Measurements from ENCODE around the gene MACROD2. TPM values are rescaled to one million over a fixed set of nuclear protein-coding genes. Genes with fewer than 3 reads are reported as not detected.

The MACROD2 gene
- total RNA-seq, 1 experiment from 2014 or later = 1.6 TPM

GRCh38 chr20:14807224-14807623 lies 811.9 kb downstream of the MACROD2 start:
- Histone ChIP-seq H4K8ac (replicated peaks; ENCODE audit: insufficient read length, low read depth, low read length) (no peak overlapping the region), H2BK12ac (ENCODE audit: insufficient read length, low read depth, low read length) (no peak overlapping the region), H2BK15ac (ENCODE audit: low read depth, low read length) (no peak overlapping the region), H2AFZ (ENCODE audit: low read length) (no peak overlapping the region), H3K27ac (ENCODE audit: insufficient read length, low read depth, low read length) (no peak overlapping the region), H2BK20ac (ENCODE audit: low read depth, low read length, poor library complexity, severe bottlenecking) (no peak overlapping the region), H3K56ac (ENCODE audit: insufficient read length, low read depth, low read length) (no peak overlapping the region), H3K79me2 (ENCODE audit: insufficient read depth, low read length) (no peaks in the 10 kb centered on the region), H4K91ac (ENCODE audit: insufficient read length, low read depth, low read length) (no peak overlapping the region), H3K18ac (ENCODE audit: insufficient read length, low read depth, low read length) (no peak overlapping the region), H3K4ac (ENCODE audit: low read depth, low read length) (no peak overlapping the region), H3K9me3 (ENCODE audit: control insufficient read depth, low read depth, low read length) (no peaks in the 10 kb centered on the region), H4K5ac (ENCODE audit: insufficient read length, low read depth, low read length) (no peak overlapping the region), H3K4me2 (ENCODE audit: insufficient read depth, insufficient read length, low read length) (no peak overlapping the region), H3K23ac (ENCODE audit: insufficient read length, low read depth, low read length) (no peak overlapping the region), H2BK120ac (ENCODE audit: low read depth, low read length, poor library complexity, severe bottlenecking) (no peak overlapping the region), H3K14ac (ENCODE audit: insufficient read depth, low read length) (no peak overlapping the region), H2BK5ac (ENCODE audit: insufficient read length, low read length) (no peak overlapping the region), H3K4me1 (ENCODE audit: insufficient read depth, low read length) (no peaks in the 10 kb centered on the region), H3K27me3 (ENCODE audit: insufficient read depth, low read length) (no peaks in the 10 kb centered on the region), H3K23me2 (ENCODE audit: insufficient read length, low read depth, low read length, poor library complexity, severe bottlenecking) (no peaks in the 10 kb centered on the region), H3K9ac (ENCODE audit: extremely low read depth, insufficient read length, low read length) (no peak overlapping the region), H2AK5ac (ENCODE audit: insufficient read length, low read length) (no peak overlapping the region), H4K20me1 (ENCODE audit: control insufficient read depth, insufficient read depth, insufficient read length) (no peaks in the 10 kb centered on the region), H3T11ph (ENCODE audit: low read length) (no peak overlapping the region), H3K79me1 (ENCODE audit: insufficient read depth, low read depth, low read length, poor library complexity, severe bottlenecking) (no peaks in the 10 kb centered on the region)
- no peak for DNase-seq
- peaks cover 38 to 41% of the 10 kb centered on the region in 2 experiments for H3K9me3 Mint-ChIP-seq
- no CpG with 5 or more reads among the region's 2 CpGs for WGBS (ENCODE audit: extremely low coverage, insufficient read length, low lambda C conversion rate)
- no peaks in the 10 kb centered on the region; the same call in none of the 2 replicates for H3K27me3 Mint-ChIP-seq (ENCODE audit: low read depth)
- H3K36me3 Mint-ChIP-seq (ENCODE audit: insufficient read depth in 1 of 3, low read depth in 3 of 3) = peaks cover 2 to 26% (median 12%) of the 10 kb centered on the region in 3 experiments
- no peak overlapping the region for H3K27ac Mint-ChIP-seq
- TF ChIP-seq CTCF (conservative IDR thresholded peaks at IDR 0.05) = no peak
- no peaks in the 10 kb centered on the region for H3K4me1 Mint-ChIP-seq
- no peak overlapping the region for H3K4me3 Mint-ChIP-seq

Data from H9 (cell line).